GM21381 (cell line): ENCODE measurements around the gene NDEL1.

Experiments
- ATAC-seq: cut with Tn5 transposase; IDR thresholded peaks from one replicate; pipeline ENCODE4 v1.9.1; 2021; ENCODE audit warnings: mild to moderate bottlenecking, moderate library complexity; ENCODE audit not compliant: unreplicated experiment

The NDEL1 gene

GRCh38 chr17:8453326-8453725 lies 17.6 kb downstream of the NDEL1 start:
- no peak for ATAC-seq

GRCh38 chr17:8455665-8456209 lies 20.1 kb downstream of the NDEL1 start:
- ATAC-seq = no peak

- no peak for ATAC-seq
Observed at GRCh38 chr17:8458128-8458527, 22.4 kb downstream of the NDEL1 start.

GRCh38 chr17:8459107-8459506 lies 23.4 kb downstream of the NDEL1 start:
- no peak for ATAC-seq

GRCh38 chr17:8459831-8460230 lies 24.1 kb downstream of the NDEL1 start:
- ATAC-seq = no peak

- ATAC-seq = no peak
Observed at GRCh38 chr17:8462564-8462963, 26.9 kb downstream of the NDEL1 start.

- no peak for ATAC-seq
Observed at GRCh38 chr17:8463099-8463498, 27.4 kb downstream of the NDEL1 start.

GRCh38 chr17:8464941-8465340 lies 29.3 kb downstream of the NDEL1 start:
- no peak for ATAC-seq

GRCh38 chr17:8465356-8465755 lies 29.7 kb downstream of the NDEL1 start:
- ATAC-seq = no peak

- no peak for ATAC-seq
Observed at GRCh38 chr17:8465759-8466158, 30.1 kb downstream of the NDEL1 start.

GRCh38 chr17:8466456-8466855 lies 30.8 kb downstream of the NDEL1 start:
- ATAC-seq = no peak

GRCh38 chr17:8466873-8467272 lies 31.2 kb downstream of the NDEL1 start:
- no peak for ATAC-seq

- ATAC-seq = no peak
Observed at GRCh38 chr17:8467527-8467926, 31.8 kb downstream of the NDEL1 start.

GRCh38 chr17:8468127-8468526 lies 32.4 kb downstream of the NDEL1 start:
- ATAC-seq = no peak

- ATAC-seq = no peak
Observed at GRCh38 chr17:8468980-8469379, 33.3 kb downstream of the NDEL1 start.

- ATAC-seq = no peak
Observed at GRCh38 chr17:8469964-8470363, 34.3 kb downstream of the NDEL1 start.

- ATAC-seq = no peak
Observed at GRCh38 chr17:8470447-8471047, 34.9 kb downstream of the NDEL1 start.

- no peak for ATAC-seq
Observed at GRCh38 chr17:8472663-8473062, 37.0 kb downstream of the NDEL1 start.

GRCh38 chr17:8473451-8474192 lies 37.9 kb downstream of the NDEL1 start:
- no peak for ATAC-seq

GRCh38 chr17:8474826-8475225 lies 39.1 kb downstream of the NDEL1 start:
- ATAC-seq = no peak

GRCh38 chr17:8475227-8475626 lies 39.5 kb downstream of the NDEL1 start:
- ATAC-seq = no peak

- no peak for ATAC-seq
Observed at GRCh38 chr17:8475781-8476180, 40.1 kb downstream of the NDEL1 start.
